ENCODE results near the gene GABBR2.

DNA sequence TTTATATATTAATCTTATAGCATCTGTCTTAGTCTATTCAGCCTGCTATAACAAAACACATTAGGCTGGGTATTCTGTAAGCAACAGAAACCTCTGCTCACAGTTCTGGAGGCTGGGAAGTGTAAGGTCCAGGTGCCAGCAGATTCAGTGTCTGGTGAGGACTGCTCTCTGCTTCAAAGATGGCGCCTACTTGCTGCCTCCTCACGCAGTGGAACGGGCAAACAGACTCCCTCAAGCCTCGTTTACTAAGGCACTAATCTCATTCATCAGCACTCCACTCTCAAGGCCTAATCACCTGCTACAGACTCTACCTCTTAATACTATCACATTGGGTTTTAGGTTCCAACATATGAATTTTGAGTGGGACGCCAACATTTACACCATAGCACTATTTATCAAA, 448.1 kb downstream of the GABBR2 start:
- TF ChIP-seq, protein P1, sequence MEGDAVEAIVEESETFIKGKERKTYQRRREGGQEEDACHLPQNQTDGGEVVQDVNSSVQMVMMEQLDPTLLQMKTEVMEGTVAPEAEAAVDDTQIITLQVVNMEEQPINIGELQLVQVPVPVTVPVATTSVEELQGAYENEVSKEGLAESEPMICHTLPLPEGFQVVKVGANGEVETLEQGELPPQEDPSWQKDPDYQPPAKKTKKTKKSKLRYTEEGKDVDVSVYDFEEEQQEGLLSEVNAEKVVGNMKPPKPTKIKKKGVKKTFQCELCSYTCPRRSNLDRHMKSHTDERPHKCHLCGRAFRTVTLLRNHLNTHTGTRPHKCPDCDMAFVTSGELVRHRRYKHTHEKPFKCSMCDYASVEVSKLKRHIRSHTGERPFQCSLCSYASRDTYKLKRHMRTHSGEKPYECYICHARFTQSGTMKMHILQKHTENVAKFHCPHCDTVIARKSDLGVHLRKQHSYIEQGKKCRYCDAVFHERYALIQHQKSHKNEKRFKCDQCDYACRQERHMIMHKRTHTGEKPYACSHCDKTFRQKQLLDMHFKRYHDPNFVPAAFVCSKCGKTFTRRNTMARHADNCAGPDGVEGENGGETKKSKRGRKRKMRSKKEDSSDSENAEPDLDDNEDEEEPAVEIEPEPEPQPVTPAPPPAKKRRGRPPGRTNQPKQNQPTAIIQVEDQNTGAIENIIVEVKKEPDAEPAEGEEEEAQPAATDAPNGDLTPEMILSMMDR (conservative IDR thresholded peaks at IDR 0.05): no peak
- no peak for TF ChIP-seq EZH2 (IDR thresholded peaks at IDR 0.05; ENCODE audit: low read depth)
